SK-N-SH (cell line): ENCODE data around the gene ZFP92. TPM values are rescaled to one million over a fixed set of nuclear protein-coding genes. Genes with fewer than 3 reads are reported as not detected.

Experiments
- CTCF ChIA-PET: fragments of 300-600, 350-600 bp; formaldehyde crosslinking; extraction: SDS; loops from one replicate; lab custom pipeline; 2021; lab: Yijun Ruan, JAX
- POLR2A ChIA-PET: fragments of 350-600 bp; sonication (Branson Sonifier 250); formaldehyde crosslinking; extraction: SDS; loops from one replicate; lab custom pipeline; 2020; ENCODE audit warnings: antibody characterized with exemption, inconsistent platforms; lab: Yijun Ruan, JAX
- DNase-seq: peaks from one replicate; pipeline ENCODE4 v3.0.0; 2012
- H2AFZ ChIP-seq: fragments of 200-600 bp; sonication (generic); 2 replicates; pipeline ENCODE4 v1.8.1; 2016; ENCODE audit warnings: antibody characterized with exemption, mild to moderate bottlenecking, low read depth
- H3F3A ChIP-seq: fragments of 200-600 bp; sonication (generic); replicated peaks from 2 replicates; pipeline ENCODE3; 2016; ENCODE audit warnings: antibody characterized with exemption, mild to moderate bottlenecking; ENCODE audit not compliant: insufficient read depth
- H3K27ac ChIP-seq, 2 experiments: fragments of 200-500 bp in 1 of 2; fragments of 200-600 bp in 1 of 2; sonication (Bioruptor generic) in 1 of 2; sonication (generic), shearing (Covaris generic) in 1 of 2; 2 replicates each; pipeline versions ENCODE4 v1.5.1 to v1.6.1; 2014 to 2016; ENCODE audit warnings: low read depth in 2 of 2, inconsistent platforms in 1 of 2, low read length in 1 of 2, mild to moderate bottlenecking in 1 of 2, mixed read lengths in 1 of 2
- H3K27me3 ChIP-seq: fragments of 200-600 bp; sonication (generic), shearing (Covaris generic); 2 replicates; pipeline ENCODE4 v1.6.1; 2016; ENCODE audit warnings: mixed run types; ENCODE audit not compliant: insufficient read depth
- H3K36me3 ChIP-seq, 2 experiments: fragments of 200-500 bp in 1 of 2; fragments of 200-600 bp in 1 of 2; sonication (Bioruptor generic) in 1 of 2; sonication (generic) in 1 of 2; replicated peaks in 1 of 2; 2 replicates each; pipeline versions ENCODE3 to v1.5.1; 2014 to 2016; ENCODE audit warnings: low read length in 1 of 2, mild to moderate bottlenecking in 1 of 2; ENCODE audit not compliant: insufficient read depth in 2 of 2, control insufficient read depth in 1 of 2
- H3K4me1 ChIP-seq, 2 experiments: fragments of 200-500 bp in 1 of 2; fragments of 200-600 bp in 1 of 2; sonication (Bioruptor generic) in 1 of 2; sonication (generic), shearing (Covaris generic) in 1 of 2; 2 replicates each; pipeline versions ENCODE4 v1.5.1 to v1.6.1; 2014 to 2016; ENCODE audit warnings: low read depth in 1 of 2, low read length in 1 of 2, mixed run types in 1 of 2; ENCODE audit not compliant: insufficient read depth in 2 of 2, control insufficient read depth in 1 of 2
- H3K4me2 ChIP-seq: fragments of 200-600 bp; sonication (generic), shearing (Covaris generic); 2 replicates; pipeline ENCODE4 v1.6.1; 2017; ENCODE audit warnings: mixed run types
- H3K4me3 ChIP-seq, 2 experiments: fragments of 200-500 bp in 1 of 2; fragments of 200-600 bp in 1 of 2; sonication (Bioruptor generic) in 1 of 2; sonication (generic), shearing (Covaris generic) in 1 of 2; 2 replicates each; pipeline versions ENCODE4 v1.5.1 to v1.8.1; 2014 to 2016; ENCODE audit warnings: low read depth in 2 of 2, inconsistent platforms in 1 of 2, low read length in 1 of 2, mild to moderate bottlenecking in 1 of 2, mixed read lengths in 1 of 2, moderate library complexity in 1 of 2
- H3K79me2 ChIP-seq: fragments of 200-600 bp; sonication (generic); 2 replicates; pipeline ENCODE4 v1.8.1; 2017; ENCODE audit warnings: mild to moderate bottlenecking; ENCODE audit not compliant: insufficient read depth
- H3K9ac ChIP-seq: fragments of 200-600 bp; sonication (generic); 2 replicates; pipeline ENCODE4 v1.6.1; 2017; ENCODE audit warnings: mixed run types
- H3K9me2 ChIP-seq: fragments of 200-600 bp; sonication (generic); 2 replicates; pipeline ENCODE4 v1.6.1; 2017; ENCODE audit warnings: mixed run types
- H3K9me3 ChIP-seq: fragments of 200-600 bp; sonication (generic); 2 replicates; pipeline ENCODE4 v1.6.1; 2017; ENCODE audit warnings: mixed run types, mild to moderate bottlenecking, moderate library complexity
- H4K20me1 ChIP-seq: fragments of 200-600 bp; sonication (generic); 2 replicates; pipeline ENCODE4 v1.6.1; 2017; ENCODE audit warnings: mild to moderate bottlenecking, mixed run types; ENCODE audit not compliant: insufficient read depth
- EP300 ChIP-seq, 2 experiments: IDR thresholded peaks; 2 replicates each; pipeline versions ENCODE4 v1.4.0 to v1.6.1; 2012; ENCODE audit warnings: borderline replicate concordance in 1 of 2, low read depth in 1 of 2, low read length in 1 of 2
- EZH2phosphoT487 ChIP-seq: fragments of 200-600 bp; sonication (generic); IDR thresholded peaks from 2 replicates; pipeline ENCODE4 v1.6.1; 2017; ENCODE audit warnings: low read depth, mixed run types, mild to moderate bottlenecking, antibody characterized with exemption, moderate library complexity, borderline replicate concordance
- FOXJ3 ChIP-seq: sonication (generic); formaldehyde crosslinking; IDR thresholded peaks from 2 replicates; pipeline ENCODE4 v1.5.1; 2020; ENCODE audit warnings: mild to moderate bottlenecking, missing genetic modification reagents
- FOXM1 ChIP-seq: IDR thresholded peaks from 2 replicates; pipeline ENCODE4 v1.4.0; 2012; ENCODE audit warnings: low read depth, mild to moderate bottlenecking
- GABPA ChIP-seq: IDR thresholded peaks from 2 replicates; pipeline ENCODE4 v1.4.0; 2012; ENCODE audit warnings: low read depth, mild to moderate bottlenecking
- GATA2 ChIP-seq: sonication (generic); formaldehyde crosslinking; IDR thresholded peaks from 2 replicates; pipeline ENCODE4 v1.5.0; 2020; ENCODE audit warnings: mild to moderate bottlenecking, missing genetic modification reagents
- MEF2A ChIP-seq: IDR thresholded peaks from 2 replicates; pipeline ENCODE4 v1.4.0; 2012; ENCODE audit warnings: low read depth, borderline replicate concordance
- MXI1 ChIP-seq: IDR thresholded peaks from 2 replicates; pipeline ENCODE4 v1.6.1; 2012; ENCODE audit warnings: mild to moderate bottlenecking, low read depth, low read length, improper control_type of control experiment
- POLR2AphosphoS5 ChIP-seq: IDR thresholded peaks from 2 replicates; pipeline ENCODE4 v1.6.1; 2012; ENCODE audit warnings: low read depth, low read length
- RFX5 ChIP-seq: IDR thresholded peaks from 2 replicates; pipeline ENCODE4 v1.6.1; 2012; ENCODE audit warnings: mild to moderate bottlenecking, improper control_type of control experiment, low read length
- SIN3A ChIP-seq: IDR thresholded peaks from 2 replicates; pipeline ENCODE4 v1.6.1; 2012; ENCODE audit warnings: low read depth, mild to moderate bottlenecking, low read length, moderate library complexity, borderline replicate concordance
- SMC3 ChIP-seq: IDR thresholded peaks from 2 replicates; pipeline ENCODE4 v1.6.1; 2012; ENCODE audit warnings: low read depth, low read length, improper control_type of control experiment
- TEAD4 ChIP-seq: IDR thresholded peaks from 2 replicates; pipeline ENCODE4 v1.4.0; 2012; ENCODE audit warnings: mild to moderate bottlenecking, borderline replicate concordance; ENCODE audit not compliant: insufficient read depth
- WGBS: methylation state at CpG from one replicate; pipeline ENCODE4 v1.1.6; 2017; ENCODE audit warnings: low lambda C conversion rate; 5-methylcytosine and 5-hydroxymethylcytosine counted together
- polyA plus RNA-seq, 3 experiments: library from polyadenylated mRNA; depleted of rRNA; stranded (reverse); fragments of >200 nt; gene quantifications; 2 replicates each; pipeline ENCODE4 v1.2.3, GENCODE V29; 2012
- TF ChIP-seq, protein P1 (sequence below): IDR thresholded peaks from 2 replicates; pipeline ENCODE4; 2012
- TF ChIP-seq, protein P2 (sequence below): fragments of 200-600 bp; sonication (generic); IDR thresholded peaks from 2 replicates; pipeline ENCODE4 v1.6.1; 2017; ENCODE audit warnings: antibody characterized with exemption, mild to moderate bottlenecking, moderate library complexity
- TF ChIP-seq, protein P3 (sequence below): fragments of 150-350 bp; IDR thresholded peaks from 2 replicates; pipeline ENCODE4 v1.6.1; 2016; ENCODE audit warnings: mild to moderate bottlenecking, low read depth, low read length
- TF ChIP-seq, protein P4 (sequence below): IDR thresholded peaks from 2 replicates; pipeline ENCODE4 v1.4.0; 2012; ENCODE audit warnings: low read depth, borderline replicate concordance

Gene ZFP92
- polyA plus RNA-seq, 1 of the 3 experiments (the other 2 are of a cell fraction): 0.28 TPM

DNA sequence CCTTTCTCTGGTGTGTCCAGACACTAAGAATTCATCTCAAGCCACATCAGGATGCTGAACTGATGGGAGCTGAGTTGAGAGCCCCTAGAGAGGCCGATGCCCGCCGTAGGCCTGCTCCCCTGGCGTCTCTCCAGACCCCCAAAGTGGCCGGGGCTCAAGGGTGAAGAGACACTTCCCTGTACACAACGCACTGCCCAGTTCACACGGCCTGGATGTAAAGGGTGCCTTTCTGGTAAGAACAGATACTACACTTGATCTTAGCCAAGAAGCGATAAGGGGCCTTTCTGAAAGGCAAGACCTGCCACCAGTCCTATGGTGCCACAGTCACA lies 39.6 kb downstream of the ZFP92 start:
- Histone ChIP-seq H3K9me3 (no peaks in the 10 kb centered on the region), H3F3A (no peaks in the 10 kb centered on the region), H3K4me1 (peaks cover 0 to 6% of the 10 kb centered on the region in 2 experiments; a peak in 1 of 4 replicates), H3K36me3 (peaks cover 0 to 6% of the 10 kb centered on the region in 2 experiments), H3K4me3 (no peak overlapping the region), H3K4me2 (no peak overlapping the region), H3K9me2 (no peaks in the 10 kb centered on the region), H3K9ac (no peak overlapping the region), H3K79me2 (no peaks in the 10 kb centered on the region), H3K27me3 (peaks cover 11% of the 10 kb centered on the region), H2AFZ (no peak overlapping the region), H4K20me1 (no peaks in the 10 kb centered on the region), H3K27ac (no peak overlapping the region)
- POLR2A ChIA-PET: no interaction called here
- DNase-seq: no peak
- TF ChIP-seq, protein P1, sequence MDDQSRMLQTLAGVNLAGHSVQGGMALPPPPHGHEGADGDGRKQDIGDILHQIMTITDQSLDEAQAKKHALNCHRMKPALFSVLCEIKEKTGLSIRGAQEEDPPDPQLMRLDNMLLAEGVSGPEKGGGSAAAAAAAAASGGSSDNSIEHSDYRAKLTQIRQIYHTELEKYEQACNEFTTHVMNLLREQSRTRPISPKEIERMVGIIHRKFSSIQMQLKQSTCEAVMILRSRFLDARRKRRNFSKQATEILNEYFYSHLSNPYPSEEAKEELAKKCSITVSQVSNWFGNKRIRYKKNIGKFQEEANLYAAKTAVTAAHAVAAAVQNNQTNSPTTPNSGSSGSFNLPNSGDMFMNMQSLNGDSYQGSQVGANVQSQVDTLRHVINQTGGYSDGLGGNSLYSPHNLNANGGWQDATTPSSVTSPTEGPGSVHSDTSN: no peak
- no peak for TF ChIP-seq SMC3
- TF ChIP-seq EP300 (IDR thresholded peaks at IDR 0.05; ENCODE audit: borderline replicate concordance in 1 of 2, low read depth in 1 of 2, low read length in 1 of 2): no peak
- no peak for TF ChIP-seq GATA2 (CRISPR knock-in tag)
- no peak for TF ChIP-seq SIN3A
- TF ChIP-seq RFX5: no peak
- TF ChIP-seq, protein P2, sequence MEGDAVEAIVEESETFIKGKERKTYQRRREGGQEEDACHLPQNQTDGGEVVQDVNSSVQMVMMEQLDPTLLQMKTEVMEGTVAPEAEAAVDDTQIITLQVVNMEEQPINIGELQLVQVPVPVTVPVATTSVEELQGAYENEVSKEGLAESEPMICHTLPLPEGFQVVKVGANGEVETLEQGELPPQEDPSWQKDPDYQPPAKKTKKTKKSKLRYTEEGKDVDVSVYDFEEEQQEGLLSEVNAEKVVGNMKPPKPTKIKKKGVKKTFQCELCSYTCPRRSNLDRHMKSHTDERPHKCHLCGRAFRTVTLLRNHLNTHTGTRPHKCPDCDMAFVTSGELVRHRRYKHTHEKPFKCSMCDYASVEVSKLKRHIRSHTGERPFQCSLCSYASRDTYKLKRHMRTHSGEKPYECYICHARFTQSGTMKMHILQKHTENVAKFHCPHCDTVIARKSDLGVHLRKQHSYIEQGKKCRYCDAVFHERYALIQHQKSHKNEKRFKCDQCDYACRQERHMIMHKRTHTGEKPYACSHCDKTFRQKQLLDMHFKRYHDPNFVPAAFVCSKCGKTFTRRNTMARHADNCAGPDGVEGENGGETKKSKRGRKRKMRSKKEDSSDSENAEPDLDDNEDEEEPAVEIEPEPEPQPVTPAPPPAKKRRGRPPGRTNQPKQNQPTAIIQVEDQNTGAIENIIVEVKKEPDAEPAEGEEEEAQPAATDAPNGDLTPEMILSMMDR: no peak
- no peak for TF ChIP-seq FOXM1
- no peak for TF ChIP-seq FOXJ3 (CRISPR knock-in tag)
- TF ChIP-seq MEF2A: no peak
- no peak for TF ChIP-seq GABPA
- TF ChIP-seq TEAD4: no peak
- CTCF ChIA-PET: interaction anchor here (1.6 kb wide), 1 partner anchor 9 kb away, joined by 3 read pairs; no protein-coding TSS in a partner anchor
- 61% methylated on average over 4 of the region's 8 CpGs for WGBS

DNA sequence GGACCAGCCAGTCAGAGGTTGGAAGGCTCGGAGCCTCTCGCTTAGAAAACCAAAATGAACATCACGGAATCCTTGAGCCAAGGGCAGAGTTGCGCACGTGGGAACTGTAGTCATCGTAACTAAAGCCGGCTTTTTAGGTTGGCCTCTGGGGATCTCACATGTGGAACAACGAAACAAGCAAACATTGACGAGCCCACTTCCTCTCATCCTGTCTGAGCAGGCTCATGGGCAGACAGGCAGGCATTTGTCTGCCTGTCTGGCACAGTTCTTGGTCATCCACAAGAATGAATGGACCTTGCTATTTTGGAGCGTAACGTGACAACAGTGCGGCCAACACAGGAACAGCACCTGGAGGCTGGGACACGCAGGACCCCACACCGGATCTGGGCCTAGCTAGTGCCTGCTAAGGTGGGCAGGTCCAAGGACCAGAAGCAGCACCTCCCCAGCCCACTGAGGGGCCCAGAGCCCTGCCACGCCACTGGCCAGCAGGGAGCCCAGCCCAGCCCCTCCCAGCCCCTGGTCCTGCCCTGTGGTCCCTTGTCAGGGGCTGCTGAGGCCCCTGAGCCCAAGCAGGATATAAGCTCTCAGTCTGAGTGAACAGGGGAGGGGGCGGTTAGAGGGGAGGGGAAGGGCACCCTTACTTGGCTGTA lies 43.8 kb downstream of the ZFP92 start:
- Histone ChIP-seq H3K4me3 (no peak overlapping the region), H2AFZ (no peak overlapping the region), H3K9me2 (no peaks in the 10 kb centered on the region), H3F3A (no peaks in the 10 kb centered on the region), H3K4me2 (no peak overlapping the region), H3K4me1 (peaks cover 0 to 19% of the 10 kb centered on the region in 2 experiments; a peak in 1 of 4 replicates), H3K9me3 (no peaks in the 10 kb centered on the region), H4K20me1 (no peaks in the 10 kb centered on the region), H3K27me3 (peaks cover 4% of the 10 kb centered on the region), H3K79me2 (no peaks in the 10 kb centered on the region), H3K9ac (no peak overlapping the region), H3K36me3 (peaks cover 0 to 6% of the 10 kb centered on the region in 2 experiments), H3K27ac (no peak overlapping the region)
- CTCF ChIA-PET: interaction anchor here (1.2 to 4.3 kb wide), 2 partner anchors 52 to 422 kb away, joined by 5 to 26 read pairs; no protein-coding TSS in a partner anchor
- 76% methylated on average over 11 of the region's 16 CpGs for WGBS
- no peak for DNase-seq
- POLR2A ChIA-PET: no interaction called here
- TF ChIP-seq, protein P3, sequence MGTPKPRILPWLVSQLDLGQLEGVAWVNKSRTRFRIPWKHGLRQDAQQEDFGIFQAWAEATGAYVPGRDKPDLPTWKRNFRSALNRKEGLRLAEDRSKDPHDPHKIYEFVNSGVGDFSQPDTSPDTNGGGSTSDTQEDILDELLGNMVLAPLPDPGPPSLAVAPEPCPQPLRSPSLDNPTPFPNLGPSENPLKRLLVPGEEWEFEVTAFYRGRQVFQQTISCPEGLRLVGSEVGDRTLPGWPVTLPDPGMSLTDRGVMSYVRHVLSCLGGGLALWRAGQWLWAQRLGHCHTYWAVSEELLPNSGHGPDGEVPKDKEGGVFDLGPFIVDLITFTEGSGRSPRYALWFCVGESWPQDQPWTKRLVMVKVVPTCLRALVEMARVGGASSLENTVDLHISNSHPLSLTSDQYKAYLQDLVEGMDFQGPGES: no peak
- TF ChIP-seq RFX5 (no peak), POLR2AphosphoS5 (no peak), MXI1 (no peak), EZH2phosphoT487 (no peak), GABPA (no peak)
- TF ChIP-seq, protein P1: no peak
- TF ChIP-seq, protein P4, sequence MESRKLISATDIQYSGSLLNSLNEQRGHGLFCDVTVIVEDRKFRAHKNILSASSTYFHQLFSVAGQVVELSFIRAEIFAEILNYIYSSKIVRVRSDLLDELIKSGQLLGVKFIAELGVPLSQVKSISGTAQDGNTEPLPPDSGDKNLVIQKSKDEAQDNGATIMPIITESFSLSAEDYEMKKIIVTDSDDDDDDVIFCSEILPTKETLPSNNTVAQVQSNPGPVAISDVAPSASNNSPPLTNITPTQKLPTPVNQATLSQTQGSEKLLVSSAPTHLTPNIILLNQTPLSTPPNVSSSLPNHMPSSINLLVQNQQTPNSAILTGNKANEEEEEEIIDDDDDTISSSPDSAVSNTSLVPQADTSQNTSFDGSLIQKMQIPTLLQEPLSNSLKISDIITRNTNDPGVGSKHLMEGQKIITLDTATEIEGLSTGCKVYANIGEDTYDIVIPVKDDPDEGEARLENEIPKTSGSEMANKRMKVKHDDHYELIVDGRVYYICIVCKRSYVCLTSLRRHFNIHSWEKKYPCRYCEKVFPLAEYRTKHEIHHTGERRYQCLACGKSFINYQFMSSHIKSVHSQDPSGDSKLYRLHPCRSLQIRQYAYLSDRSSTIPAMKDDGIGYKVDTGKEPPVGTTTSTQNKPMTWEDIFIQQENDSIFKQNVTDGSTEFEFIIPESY: no peak
- TF ChIP-seq, all 33 proteins: peak for 0
